HepG2 (cell line): ENCODE measurements around the gene STPG4. TPM values are rescaled to one million over a fixed set of nuclear protein-coding genes. Genes with fewer than 3 reads are reported as not detected.
A peak's percentile ranks its signal among the peaks of the same experiment; 100 is the strongest.

Experiments used
- CAMTA2 ChIP-seq: sonication (generic); formaldehyde crosslinking; IDR thresholded peaks from 2 replicates; pipeline ENCODE4 v1.4.0; 2020; ENCODE audit warnings: mild to moderate bottlenecking, missing genetic modification reagents, borderline replicate concordance
- DRAP1 ChIP-seq: IDR thresholded peaks from 2 replicates; pipeline ENCODE4 v1.6.1; 2016; ENCODE audit warnings: missing genetic modification reagents, missing compliant biosample characterization
- DZIP1 ChIP-seq: sonication (generic); formaldehyde crosslinking; IDR thresholded peaks from 2 replicates; pipeline ENCODE4 v1.5.0; 2020; ENCODE audit warnings: mild to moderate bottlenecking, missing genetic modification reagents
- FUBP1 ChIP-seq: sonication (generic); formaldehyde crosslinking; IDR thresholded peaks from 2 replicates; pipeline ENCODE4 v1.5.1; 2020; ENCODE audit warnings: missing genetic modification reagents, mild to moderate bottlenecking, borderline replicate concordance
- GMEB1 ChIP-seq: sonication (generic); formaldehyde crosslinking; IDR thresholded peaks from 2 replicates; pipeline ENCODE4 v1.5.1; 2020; ENCODE audit warnings: missing genetic modification reagents, mild to moderate bottlenecking, borderline replicate concordance
- HMGXB4 ChIP-seq, 2 experiments: sonication (generic) in 1 of 2; formaldehyde crosslinking in 1 of 2; IDR thresholded peaks; 2 replicates each; pipeline versions ENCODE4 v1.4.0 to v1.6.1; 2018 to 2020; ENCODE audit warnings: missing genetic modification reagents in 2 of 2, borderline replicate concordance in 1 of 2, low read depth in 1 of 2, mild to moderate bottlenecking in 1 of 2, missing biosample characterization in 1 of 2
- HNF1B ChIP-seq: sonication (generic); formaldehyde crosslinking; IDR thresholded peaks from 2 replicates; pipeline ENCODE4 v1.5.1; 2020; ENCODE audit warnings: mild to moderate bottlenecking, moderate library complexity, missing genetic modification reagents
- KAT7 ChIP-seq: IDR thresholded peaks from 2 replicates; pipeline ENCODE4 v1.6.1; 2018; ENCODE audit warnings: borderline replicate concordance, missing compliant biosample characterization
- MYPOP ChIP-seq: sonication (generic); formaldehyde crosslinking; IDR thresholded peaks from 2 replicates; pipeline ENCODE4 v1.8.1; 2023; ENCODE audit warnings: mild to moderate bottlenecking, moderate library complexity, missing genetic modification reagents
- NR0B2 ChIP-seq: sonication (generic); formaldehyde crosslinking; IDR thresholded peaks from 2 replicates; pipeline ENCODE4 v1.4.0; 2020; ENCODE audit warnings: mild to moderate bottlenecking, missing genetic modification reagents
- POGZ ChIP-seq: sonication (generic); formaldehyde crosslinking; IDR thresholded peaks from 2 replicates; pipeline ENCODE4 v1.4.0; 2020; ENCODE audit warnings: mild to moderate bottlenecking, missing genetic modification reagents
- STAT5B ChIP-seq: sonication (generic); formaldehyde crosslinking; IDR thresholded peaks from 2 replicates; pipeline ENCODE4 v1.4.0; 2020; ENCODE audit warnings: missing genetic modification reagents
- ZNF138 ChIP-seq: sonication (generic); formaldehyde crosslinking; IDR thresholded peaks from 2 replicates; pipeline ENCODE4 v1.5.0; 2020; ENCODE audit warnings: mild to moderate bottlenecking, low read depth, missing genetic modification reagents
- polyA plus RNA-seq, 8 experiments: library from polyadenylated mRNA; depleted of rRNA in 3 of 8; stranded (reverse) in 7 of 8; unstranded in 1 of 8; fragments of >200 nt; fragmentation: Illumina TruSeq in 4 of 8; extraction: Trizol in 4 of 8; gene quantifications; 2 replicates each; pipeline versions ENCODE4 v1.2.1 to v1.2.3, GENCODE V29; 2011 to 2016; ENCODE audit warnings: low read depth in 4 of 8, missing spikeins in 1 of 8, mixed read lengths in 1 of 8; ENCODE audit not compliant: insufficient read depth in 1 of 8
- total RNA-seq, 5 experiments: library from RNA; depleted of rRNA; stranded (reverse); fragments of >200 nt; fragmentation: Illumina TruSeq; extraction: Trizol; gene quantifications; 2 replicates each; pipeline ENCODE4 v1.2.3, GENCODE V29; 2016; ENCODE audit warnings: low read depth in 1 of 5

STPG4 gene
- total and polyA plus RNA-seq, 2 of the 13 experiments (the other 11 are each of a cell fraction or from before 2014, with no cell fraction given): 0.11 to 0.15 TPM

- TF ChIP-seq DZIP1 (CRISPR knock-in tag) (0 out of 2 replicates have a peak, but pooled peaks have one; percentile 91), MYPOP (CRISPR knock-in tag) (no peak), STAT5B (CRISPR knock-in tag) (no peak), DRAP1 (0 out of 2 replicates have a peak, but pooled peaks have one; percentile 8), NR0B2 (CRISPR knock-in tag) (peak; percentile 73; the same call in 1 of the 2 replicates), KAT7 (peak; percentile 30; the same call in 1 of the 2 replicates), POGZ (CRISPR knock-in tag) (peak; percentile 71; the same call in 1 of the 2 replicates), FUBP1 (CRISPR knock-in tag) (no peak), GMEB1 (CRISPR knock-in tag) (peak; percentile 21; the same call in 1 of the 2 replicates), CAMTA2 (CRISPR knock-in tag) (peak; percentile 66), ZNF138 (CRISPR knock-in tag) (0 out of 2 replicates have a peak, but pooled peaks have one; percentile 45), HNF1B (CRISPR knock-in tag) (no peak; the same call in 1 of the 2 replicates), HMGXB4 (CRISPR knock-in tag; IDR thresholded peaks at IDR 0.05; ENCODE audit: borderline replicate concordance in 1 of 2, low read depth in 1 of 2) (peak; percentile 4 to 63; a peak in 1 of 4 replicates)
Measured at GRCh38 chr2:47070155-47070919, 84.8 kb downstream of the STPG4 start (continued).
